ENCODE measurements around the gene NOLC1.

DNA sequence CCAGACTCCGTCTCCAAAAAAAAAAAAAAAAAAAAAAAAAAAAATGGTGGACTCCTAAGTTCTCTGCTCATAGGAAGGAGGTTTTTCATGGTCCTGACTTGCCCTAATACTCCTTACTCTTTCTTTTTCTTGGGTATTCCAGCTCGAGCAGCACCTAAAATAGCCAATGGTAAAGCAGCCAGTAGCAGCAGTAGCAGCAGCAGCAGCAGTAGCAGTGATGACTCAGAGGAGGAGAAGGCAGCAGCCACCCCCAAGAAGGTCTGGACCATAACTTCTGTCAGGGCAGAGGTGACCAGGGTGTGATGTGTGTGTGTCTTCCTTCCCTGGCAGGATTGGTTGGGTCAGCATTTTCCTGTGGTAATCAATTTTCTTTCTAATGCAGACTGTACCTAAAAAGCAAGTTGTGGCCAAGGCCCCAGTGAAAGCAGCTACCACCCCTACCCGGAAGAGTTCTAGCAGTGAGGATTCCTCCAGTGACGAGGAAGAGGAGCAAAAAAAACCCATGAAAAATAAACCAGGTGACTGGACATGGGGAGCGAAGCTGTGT lies 6.9 kb downstream of the NOLC1 start:
- TF ChIP-seq, protein P1, sequence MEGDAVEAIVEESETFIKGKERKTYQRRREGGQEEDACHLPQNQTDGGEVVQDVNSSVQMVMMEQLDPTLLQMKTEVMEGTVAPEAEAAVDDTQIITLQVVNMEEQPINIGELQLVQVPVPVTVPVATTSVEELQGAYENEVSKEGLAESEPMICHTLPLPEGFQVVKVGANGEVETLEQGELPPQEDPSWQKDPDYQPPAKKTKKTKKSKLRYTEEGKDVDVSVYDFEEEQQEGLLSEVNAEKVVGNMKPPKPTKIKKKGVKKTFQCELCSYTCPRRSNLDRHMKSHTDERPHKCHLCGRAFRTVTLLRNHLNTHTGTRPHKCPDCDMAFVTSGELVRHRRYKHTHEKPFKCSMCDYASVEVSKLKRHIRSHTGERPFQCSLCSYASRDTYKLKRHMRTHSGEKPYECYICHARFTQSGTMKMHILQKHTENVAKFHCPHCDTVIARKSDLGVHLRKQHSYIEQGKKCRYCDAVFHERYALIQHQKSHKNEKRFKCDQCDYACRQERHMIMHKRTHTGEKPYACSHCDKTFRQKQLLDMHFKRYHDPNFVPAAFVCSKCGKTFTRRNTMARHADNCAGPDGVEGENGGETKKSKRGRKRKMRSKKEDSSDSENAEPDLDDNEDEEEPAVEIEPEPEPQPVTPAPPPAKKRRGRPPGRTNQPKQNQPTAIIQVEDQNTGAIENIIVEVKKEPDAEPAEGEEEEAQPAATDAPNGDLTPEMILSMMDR (conservative IDR thresholded peaks at IDR 0.05; ENCODE audit: low read depth, low read length) = no peak
- no peak for TF ChIP-seq EZH2phosphoT487 (IDR thresholded peaks at IDR 0.05; ENCODE audit: borderline replicate concordance, low read length)
- TF ChIP-seq EZH2 (IDR thresholded peaks at IDR 0.05; ENCODE audit: low read length, unreplicated experiment) = no peak

Data from PC-3 (cell line).